ENCODE data around the gene MCEE.

DNA sequence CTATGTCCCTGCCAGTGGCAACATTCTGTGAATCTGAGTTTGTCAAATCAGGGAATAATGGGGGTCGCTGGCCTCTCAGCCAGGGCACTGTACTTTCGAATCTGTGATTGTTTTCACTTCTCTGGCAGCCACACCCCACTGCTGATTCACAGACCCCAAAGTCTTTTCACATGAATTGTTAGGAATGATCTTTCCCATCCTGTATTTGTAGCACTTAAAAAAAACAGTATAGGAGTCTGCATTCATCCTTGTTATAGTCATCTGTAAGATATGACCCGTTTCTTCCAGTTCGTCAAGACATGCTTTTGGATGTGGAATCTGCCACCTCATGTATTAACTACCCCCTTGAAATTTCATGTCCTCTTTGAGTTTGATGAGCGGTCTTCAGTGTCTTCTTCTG lies 60.7 kb downstream of the MCEE start:
- no peak for TF ChIP-seq POLR2A (IDR thresholded peaks at IDR 0.05)
- TF ChIP-seq, protein P1, sequence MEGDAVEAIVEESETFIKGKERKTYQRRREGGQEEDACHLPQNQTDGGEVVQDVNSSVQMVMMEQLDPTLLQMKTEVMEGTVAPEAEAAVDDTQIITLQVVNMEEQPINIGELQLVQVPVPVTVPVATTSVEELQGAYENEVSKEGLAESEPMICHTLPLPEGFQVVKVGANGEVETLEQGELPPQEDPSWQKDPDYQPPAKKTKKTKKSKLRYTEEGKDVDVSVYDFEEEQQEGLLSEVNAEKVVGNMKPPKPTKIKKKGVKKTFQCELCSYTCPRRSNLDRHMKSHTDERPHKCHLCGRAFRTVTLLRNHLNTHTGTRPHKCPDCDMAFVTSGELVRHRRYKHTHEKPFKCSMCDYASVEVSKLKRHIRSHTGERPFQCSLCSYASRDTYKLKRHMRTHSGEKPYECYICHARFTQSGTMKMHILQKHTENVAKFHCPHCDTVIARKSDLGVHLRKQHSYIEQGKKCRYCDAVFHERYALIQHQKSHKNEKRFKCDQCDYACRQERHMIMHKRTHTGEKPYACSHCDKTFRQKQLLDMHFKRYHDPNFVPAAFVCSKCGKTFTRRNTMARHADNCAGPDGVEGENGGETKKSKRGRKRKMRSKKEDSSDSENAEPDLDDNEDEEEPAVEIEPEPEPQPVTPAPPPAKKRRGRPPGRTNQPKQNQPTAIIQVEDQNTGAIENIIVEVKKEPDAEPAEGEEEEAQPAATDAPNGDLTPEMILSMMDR (IDR thresholded peaks at IDR 0.05) = no peak

Measured in lower leg skin (tissue), 3 donors.